ENCODE results near the gene NPEPL1. TPM values are rescaled to one million over a fixed set of nuclear protein-coding genes. Genes with fewer than 3 reads are reported as not detected.
A peak's percentile ranks its signal among the peaks of the same experiment; 100 is the strongest.
"Not testable (repeated sequence)": the region's sequence is repeated elsewhere in the genome, so short reads cannot be mapped to it uniquely, and the experiment has no call there.

NPEPL1 gene
- 10 to 100 TPM; 26.0 to 41.7 (median 36.8) TPM for polyA plus RNA-seq (ENCODE audit: insufficient read depth in 1 of 5, insufficient read length in 5 of 5, low replicate concordance in 1 of 5)
- long read RNA-seq, donor 1, transcript NPEPL1-201 (12 exons, 2,378 nt), result major isoform, 6 of 7 reads
- long read RNA-seq, donor 1, partial matches to known transcripts, result 0 of 7 reads
- long read RNA-seq, donor 1, other reads (novel, unspliced or antisense), result 0 of 7 reads
- long read RNA-seq, donor 2, partial matches to known transcripts, result 0 of 5 reads
- long read RNA-seq, donor 2, other reads (novel, unspliced or antisense), result 0 of 5 reads
- long read RNA-seq, donor 3, partial matches to known transcripts, result 0 of 4 reads
- long read RNA-seq, donor 3, other reads (novel, unspliced or antisense), result 0 of 4 reads
- long read RNA-seq, donor 4, partial matches to known transcripts, result 0 of 4 reads
- long read RNA-seq, donor 4, other reads (novel, unspliced or antisense), result 0 of 4 reads
- long read RNA-seq, donor 5, partial matches to known transcripts, result 0 of 3 reads
- long read RNA-seq, donor 5, other reads (novel, unspliced or antisense), result 0 of 3 reads
- long read RNA-seq, donor 6, transcript NPEPL1-201 (12 exons, 2,378 nt), result major isoform, 7 of 10 reads
- long read RNA-seq, donor 6, partial matches to known transcripts, result 0 of 10 reads
- long read RNA-seq, donor 6, other reads (novel, unspliced or antisense), result 0 of 10 reads
- long read RNA-seq, donor 7, full-length matches to known transcripts, result 7 of 17 reads
- long read RNA-seq, donor 7, partial matches to known transcripts, result 10 of 17 reads
- long read RNA-seq, donor 7, other reads (novel, unspliced or antisense), result 0 of 17 reads
- long read RNA-seq, donor 8, partial matches to known transcripts, result 0 of 2 reads
- long read RNA-seq, donor 8, other reads (novel, unspliced or antisense), result 0 of 2 reads

DNA sequence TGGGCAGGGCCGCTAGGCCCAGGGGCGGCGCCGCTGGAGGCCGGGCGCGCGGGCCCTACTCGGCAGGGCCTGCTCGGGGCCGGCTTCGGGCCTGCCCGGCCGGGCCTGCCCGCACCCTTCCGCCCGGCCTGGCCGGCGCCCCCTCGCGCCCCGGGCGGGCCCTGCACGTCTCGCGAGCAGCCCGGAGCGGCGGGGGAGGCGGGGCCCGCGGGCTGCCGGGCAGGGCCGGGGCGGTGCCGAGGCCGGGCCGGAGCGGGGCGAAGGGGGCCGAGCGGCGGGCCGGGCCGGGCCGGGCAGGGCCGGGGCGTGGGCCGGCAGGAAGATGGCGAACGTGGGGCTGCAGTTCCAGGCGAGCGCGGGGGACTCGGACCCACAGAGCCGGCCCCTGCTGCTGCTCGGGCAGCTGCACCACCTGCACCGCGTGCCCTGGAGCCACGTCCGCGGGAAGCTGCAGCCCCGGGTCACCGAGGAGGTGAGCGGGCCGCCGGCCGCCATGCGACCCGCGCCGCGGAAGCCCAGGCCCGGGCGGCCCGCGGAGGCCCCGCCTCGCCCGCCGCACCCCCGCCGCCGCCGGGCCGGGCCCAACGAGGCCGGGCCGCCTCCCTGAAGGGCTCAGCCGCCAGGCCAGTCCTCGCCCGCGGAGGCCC, at the start of gene NPEPL1:
TSS of gene NPEPL1 (plus strand) at position 222 of the 647 bp plus-strand sequence. CDS start at position 323, 101 bp downstream.
- DNase-seq, result peak; percentile 46 to 59

- DNase-seq, result not testable (repeated sequence)
Measured at GRCh38 chr20:58642896-58643295, 49.7 kb upstream of the NPEPL1 start.

GRCh38 chr20:58645412-58645968, 47.1 kb upstream of the NPEPL1 start:
- no peak for DNase-seq

DNA sequence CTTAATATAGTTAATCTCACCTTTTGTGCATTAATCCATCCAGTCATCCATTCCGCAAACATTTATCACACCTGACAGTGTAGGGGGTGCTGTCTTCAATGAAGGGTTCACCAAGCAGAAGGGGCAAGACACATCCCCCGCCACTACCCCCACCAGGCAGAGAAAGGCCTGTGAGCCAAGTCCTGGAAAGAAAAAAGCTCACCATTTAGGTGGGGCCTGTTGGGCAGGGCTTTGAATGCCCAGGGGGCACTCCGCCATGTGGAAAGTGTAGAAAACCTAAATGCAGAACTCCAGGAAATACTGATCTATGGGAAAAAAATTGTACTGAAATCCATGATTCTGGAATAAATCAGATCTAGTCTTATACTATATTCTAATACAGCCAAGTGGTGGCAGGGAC, 46.3 kb upstream of the NPEPL1 start:
- DNase-seq, result no peak

DNA sequence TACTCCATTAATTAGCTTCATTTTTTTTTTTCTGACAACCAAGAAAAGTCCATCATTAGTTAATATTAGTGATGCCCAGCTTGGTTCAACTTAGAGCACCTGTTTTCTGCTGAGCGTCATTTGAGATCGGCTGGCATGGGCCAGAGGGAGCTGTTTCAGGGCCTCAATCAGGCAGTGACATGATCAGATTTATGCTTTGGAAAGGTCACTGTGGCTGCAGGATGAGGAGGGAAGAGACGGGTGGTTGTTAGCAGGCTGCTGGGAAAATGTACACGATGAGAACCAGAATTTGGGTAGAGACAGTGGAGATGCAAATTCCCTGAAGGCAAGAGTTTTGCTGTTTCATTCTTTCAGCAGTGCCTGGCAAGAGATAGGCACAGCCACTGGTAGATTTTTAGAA, 45.9 kb upstream of the NPEPL1 start:
- no peak for DNase-seq

DNA sequence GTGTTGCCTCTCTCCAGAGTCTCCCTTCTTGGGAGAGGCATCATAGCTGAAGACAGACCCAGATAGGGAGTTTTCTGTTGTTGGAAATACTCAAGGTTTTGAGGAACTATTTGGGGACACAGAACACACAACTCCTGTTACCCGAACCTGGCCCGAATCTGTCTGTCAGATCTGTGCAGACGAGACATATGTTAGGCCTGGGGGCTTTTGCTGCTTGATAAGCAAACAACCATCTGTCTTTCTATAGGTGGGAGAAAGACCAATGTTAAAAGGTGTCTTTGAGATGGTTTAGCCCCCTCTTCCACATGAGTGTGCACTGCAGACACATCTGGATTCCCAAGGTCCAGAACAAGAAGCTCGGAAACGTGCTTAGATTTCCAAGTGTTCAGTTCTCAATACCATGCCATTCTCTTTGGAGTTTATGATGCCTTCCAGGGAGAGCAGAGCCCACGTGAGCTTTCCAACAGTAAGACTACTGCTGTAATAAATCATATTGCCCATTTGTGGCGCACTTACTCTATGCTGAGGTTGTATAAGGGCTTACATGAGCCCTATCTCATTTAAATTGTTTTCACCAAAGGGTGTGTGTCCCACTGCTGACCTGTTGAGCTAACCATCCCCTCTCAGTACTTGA, 45.3 kb upstream of the NPEPL1 start:
- no peak for DNase-seq

- DNase-seq, result no peak
Measured at GRCh38 chr20:58647796-58648501, 44.7 kb upstream of the NPEPL1 start.

- DNase-seq, result not testable (repeated sequence)
Measured at GRCh38 chr20:58648502-58648825, 44.1 kb upstream of the NPEPL1 start.

DNA sequence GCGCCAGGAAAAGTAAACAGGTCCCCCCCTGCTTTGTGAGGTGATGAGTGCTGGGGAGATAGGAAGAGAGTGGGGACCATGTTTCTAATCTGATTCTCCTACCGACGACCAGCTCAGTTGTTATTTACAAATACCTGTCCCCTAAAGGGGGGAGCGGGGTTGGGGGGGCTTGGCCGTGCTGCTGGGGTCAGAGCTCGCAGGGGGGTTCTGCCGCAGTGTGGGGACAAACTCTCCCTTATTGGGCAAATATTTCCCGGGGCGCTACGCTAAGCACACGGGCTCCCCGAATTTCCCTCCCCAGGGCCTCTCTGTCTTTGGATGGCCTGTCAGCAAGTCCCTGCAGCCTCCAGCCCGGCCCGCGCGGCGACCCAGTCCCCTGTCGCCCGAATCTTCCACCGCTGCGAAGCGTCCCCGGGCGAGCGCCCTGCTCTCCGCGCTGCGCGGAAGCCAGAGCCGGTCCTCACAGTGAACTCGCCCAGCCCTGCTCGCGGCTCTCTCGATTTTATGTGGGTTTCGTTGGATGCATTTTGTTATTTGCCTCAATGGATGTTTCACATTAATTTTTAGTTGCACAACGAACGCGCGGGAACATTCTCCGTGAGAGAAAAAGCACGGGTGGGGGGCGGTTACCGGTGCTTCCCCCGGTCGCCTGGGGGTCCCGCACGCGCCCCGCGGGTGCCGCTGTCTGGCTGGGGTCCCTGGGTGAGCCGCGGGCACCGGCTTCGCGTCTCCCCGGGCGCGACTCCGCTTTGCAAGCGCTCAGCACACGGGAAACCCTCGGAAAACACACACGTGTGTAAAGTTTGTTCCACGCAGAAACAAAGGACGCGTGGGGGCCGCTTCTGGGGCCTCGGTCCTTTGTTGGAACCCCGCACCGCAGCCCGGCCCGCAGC, 43.1 kb upstream of the NPEPL1 start:
- DNase-seq, result peak; percentile 12 to 21

DNA sequence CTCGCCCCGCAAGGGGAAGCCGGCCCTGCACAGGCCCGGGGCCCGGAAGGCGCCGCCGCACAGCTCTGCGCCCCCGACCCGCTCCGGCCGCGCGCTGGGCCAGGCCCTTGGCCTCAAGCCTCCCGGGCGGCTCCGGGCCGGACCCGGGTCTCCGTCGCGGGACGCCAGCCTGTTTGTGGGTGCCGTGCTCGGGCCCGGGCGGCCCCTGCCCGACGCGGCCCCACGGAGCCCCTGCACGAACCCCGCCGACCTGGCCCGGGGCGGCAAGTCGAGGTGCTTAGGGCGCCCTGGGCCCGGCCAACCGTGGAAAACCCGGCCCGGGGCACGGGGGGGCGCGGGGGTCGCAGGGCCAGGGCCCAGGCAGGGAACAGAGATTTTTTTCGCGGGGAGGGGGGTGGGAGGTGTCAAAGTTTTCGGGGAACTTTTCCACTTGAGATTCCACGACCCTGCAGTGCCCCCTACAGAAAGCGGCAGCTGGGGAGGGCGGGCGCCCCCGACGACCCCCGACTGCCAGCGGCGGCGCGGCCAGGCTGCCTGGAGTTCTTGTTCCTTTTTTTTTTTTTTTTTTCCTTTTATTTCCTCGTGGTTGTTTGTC, 42.3 kb upstream of the NPEPL1 start:
- DNase-seq, result peak in 1 of 2 donors; percentile 25

- DNase-seq, result peak; percentile 91 to 94
Measured at GRCh38 chr20:58650776-58651558, 41.6 kb upstream of the NPEPL1 start, which contains the start of gene STX16. Gene STX16, plus strand, starts transcription at chr20:58651283. Its CDS starts 724 bp downstream, at chr20:58652007.

DNA sequence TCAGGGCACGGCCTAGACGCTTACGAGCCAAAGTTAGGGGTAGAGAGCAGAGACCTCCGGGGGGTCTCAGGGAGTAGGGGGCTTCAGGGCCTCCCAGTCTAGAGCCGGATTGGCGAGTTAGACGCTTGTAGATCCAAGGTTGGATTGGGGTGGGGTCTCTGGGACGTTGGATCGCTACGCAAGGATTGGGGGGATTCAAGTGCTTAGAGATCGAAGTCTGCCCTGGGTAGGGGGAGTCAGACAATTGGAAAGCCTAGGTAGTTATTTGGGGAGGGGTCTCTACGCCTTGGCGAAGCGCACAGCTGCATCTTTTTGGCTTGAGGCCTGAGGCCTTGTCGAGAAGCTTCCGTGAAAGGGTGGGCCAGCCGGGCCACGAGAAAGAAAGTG, 41.0 kb upstream of the NPEPL1 start:
- DNase-seq, result peak; percentile 86 to 90

- DNase-seq, result peak; percentile 68 to 77
Measured at GRCh38 chr20:58651946-58652605, 40.5 kb upstream of the NPEPL1 start.

GRCh38 chr20:58652606-58653294, 39.9 kb upstream of the NPEPL1 start:
- no peak for DNase-seq

- no peak for DNase-seq
Measured at GRCh38 chr20:58654337-58654736, 38.3 kb upstream of the NPEPL1 start.

GRCh38 chr20:58655328-58656107, 37.1 kb upstream of the NPEPL1 start:
- DNase-seq, result no peak

All from right lung (tissue), 10 donors.